Upper lobe of right lung (tissue), 1 donor: ENCODE measurements around the gene CDCP2. TPM values are rescaled to one million over a fixed set of nuclear protein-coding genes. Genes with fewer than 3 reads are reported as not detected.

Experiments used
- ATAC-seq: fragments of 200-7000 bp; cut with Tn5 transposase; one replicate; pipeline ENCODE4 v1.9.1; 2020; ENCODE audit warnings: mild to moderate bottlenecking, moderate library complexity
- DNase-seq: peaks from one replicate; pipeline ENCODE4 v3.0.0-alpha.2; 2020
- H3K27ac ChIP-seq: fragments of 200-600 bp; one replicate; pipeline ENCODE4 v1.8.0; 2022
- H3K27me3 ChIP-seq: fragments of 200-600 bp; one replicate; pipeline ENCODE4 v1.8.0; 2022; ENCODE audit warnings: mild to moderate bottlenecking
- H3K36me3 ChIP-seq: fragments of 200-600 bp; one replicate; pipeline ENCODE4 v1.8.0; 2022
- H3K4me1 ChIP-seq: fragments of 200-600 bp; one replicate; pipeline ENCODE4 v1.8.0; 2022
- H3K4me3 ChIP-seq: fragments of 200-600 bp; one replicate; pipeline ENCODE4 v1.8.0; 2022; ENCODE audit warnings: mild to moderate bottlenecking
- H3K9me3 ChIP-seq: fragments of 200-600 bp; one replicate; pipeline ENCODE4 v1.8.0; 2022
- intact Hi-C: fragments of 100-400 bp; cut with DNase I; formaldehyde crosslinking; loops from one replicate; pipeline ENCODE4 v1.11.0; 2022
- total RNA-seq: library from RNA; stranded (reverse); fragmentation: NEBNext Ultra II Directional; extraction: Animal tissue kit (Norgen Biotek cat#: 25700); gene quantifications from one replicate; pipeline ENCODE4 v1.2.1, GENCODE V29; 2021
- TF ChIP-seq, protein P1 (sequence below): fragments of 200-600 bp; IDR thresholded peaks from one replicate; pipeline ENCODE4 v1.8.0; 2022; ENCODE audit warnings: antibody characterized with exemption
- donor health status: DM: no; HTN: yes; CAD: no; lungs with severe emphysema.

Gene CDCP2
- total RNA-seq, 1 donor from 2014 or later, result 0.35 TPM

GRCh38 chr1:54127594-54128300 lies 25.1 kb downstream of the CDCP2 start:
- H3K27ac ChIP-seq, result no peak overlapping the region
- TF ChIP-seq, protein P1, sequence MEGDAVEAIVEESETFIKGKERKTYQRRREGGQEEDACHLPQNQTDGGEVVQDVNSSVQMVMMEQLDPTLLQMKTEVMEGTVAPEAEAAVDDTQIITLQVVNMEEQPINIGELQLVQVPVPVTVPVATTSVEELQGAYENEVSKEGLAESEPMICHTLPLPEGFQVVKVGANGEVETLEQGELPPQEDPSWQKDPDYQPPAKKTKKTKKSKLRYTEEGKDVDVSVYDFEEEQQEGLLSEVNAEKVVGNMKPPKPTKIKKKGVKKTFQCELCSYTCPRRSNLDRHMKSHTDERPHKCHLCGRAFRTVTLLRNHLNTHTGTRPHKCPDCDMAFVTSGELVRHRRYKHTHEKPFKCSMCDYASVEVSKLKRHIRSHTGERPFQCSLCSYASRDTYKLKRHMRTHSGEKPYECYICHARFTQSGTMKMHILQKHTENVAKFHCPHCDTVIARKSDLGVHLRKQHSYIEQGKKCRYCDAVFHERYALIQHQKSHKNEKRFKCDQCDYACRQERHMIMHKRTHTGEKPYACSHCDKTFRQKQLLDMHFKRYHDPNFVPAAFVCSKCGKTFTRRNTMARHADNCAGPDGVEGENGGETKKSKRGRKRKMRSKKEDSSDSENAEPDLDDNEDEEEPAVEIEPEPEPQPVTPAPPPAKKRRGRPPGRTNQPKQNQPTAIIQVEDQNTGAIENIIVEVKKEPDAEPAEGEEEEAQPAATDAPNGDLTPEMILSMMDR, result no peak
- ATAC-seq, result no peak
- intact Hi-C loops, result no loop called here
- no peaks in the 10 kb centered on the region for H3K9me3 ChIP-seq
- no peaks in the 10 kb centered on the region for H3K27me3 ChIP-seq
- DNase-seq, result no peak
- H3K36me3 ChIP-seq, result no peaks in the 10 kb centered on the region
- no peaks in the 10 kb centered on the region for H3K4me1 ChIP-seq
- no peak overlapping the region for H3K4me3 ChIP-seq

DNA sequence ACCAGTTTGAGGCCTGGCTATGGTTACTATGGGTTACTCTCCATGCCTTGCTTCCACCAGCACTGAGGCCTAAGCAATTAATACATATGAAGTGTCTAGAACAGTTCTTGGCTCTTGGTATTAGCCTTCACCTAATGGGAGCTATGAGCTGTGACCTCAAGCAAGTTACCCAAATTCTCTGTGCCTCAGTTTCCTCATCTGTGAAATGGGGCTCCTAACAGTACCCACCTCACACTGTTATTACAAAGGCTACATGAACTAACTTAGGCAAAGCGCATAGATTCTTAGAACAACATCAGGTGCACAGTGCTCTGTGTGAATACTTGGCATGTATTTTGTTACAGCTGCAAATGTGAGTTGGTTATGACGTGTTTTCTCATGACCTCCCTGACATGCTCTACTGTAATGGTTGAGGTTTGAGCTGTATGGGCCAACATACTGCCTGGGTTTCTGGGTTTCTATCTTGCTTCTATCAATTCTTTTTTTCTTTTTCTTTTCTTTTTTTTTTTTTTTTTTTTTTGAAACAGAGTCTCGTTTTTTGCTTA lies 26.5 kb downstream of the CDCP2 start:
- TF ChIP-seq, protein P1, result no peak
- ATAC-seq (no peak), DNase-seq (no peak)
- Histone ChIP-seq H3K36me3 (no peaks in the 10 kb centered on the region), H3K4me3 (no peak overlapping the region), H3K4me1 (peaks cover 2% of the 10 kb centered on the region), H3K27me3 (no peaks in the 10 kb centered on the region), H3K9me3 (no peaks in the 10 kb centered on the region), H3K27ac (no peak overlapping the region)
- intact Hi-C loops, result no loop called here

DNA sequence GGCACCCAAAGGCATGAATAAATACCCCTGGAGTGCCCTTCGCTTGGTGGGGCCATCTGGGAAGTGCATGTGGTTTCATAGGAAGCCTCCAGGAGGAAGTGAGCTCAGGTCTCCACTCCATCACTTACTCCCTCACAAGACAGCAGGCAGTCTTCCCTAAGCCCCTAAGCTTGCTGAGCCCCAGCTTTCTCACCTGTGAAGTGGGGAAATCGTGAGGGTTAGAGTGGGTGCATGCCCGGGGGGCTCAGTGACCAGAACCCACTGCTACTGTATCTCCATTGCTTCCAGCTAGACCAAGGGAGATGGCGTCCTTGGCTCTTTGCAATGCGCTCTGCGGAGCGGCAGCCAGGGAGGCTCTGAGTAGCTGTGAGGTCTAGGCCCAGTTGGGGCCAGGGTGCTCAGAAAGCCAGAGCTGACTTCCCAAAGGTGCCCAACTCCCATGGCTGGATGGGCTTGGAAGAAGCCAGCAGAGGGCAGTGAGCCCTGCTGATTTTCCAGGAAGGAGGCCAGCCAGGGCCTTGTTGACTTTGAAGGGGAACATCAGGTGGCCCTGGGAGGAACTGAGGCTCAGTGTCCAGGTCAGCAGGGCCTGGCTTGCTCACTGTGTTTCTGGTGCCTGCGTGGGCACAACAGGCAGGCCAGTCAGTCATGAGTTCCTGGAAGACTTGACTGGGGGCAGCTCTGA lies 27.3 kb downstream of the CDCP2 start:
- Histone ChIP-seq H3K27ac (no peak overlapping the region), H3K36me3 (no peaks in the 10 kb centered on the region), H3K4me3 (no peak overlapping the region), H3K27me3 (no peaks in the 10 kb centered on the region), H3K9me3 (no peaks in the 10 kb centered on the region), H3K4me1 (peaks cover 6% of the 10 kb centered on the region)
- ATAC-seq (no peak), DNase-seq (no peak)
- intact Hi-C loops, result no loop called here
- TF ChIP-seq, protein P1, result peak; percentile 22

GRCh38 chr1:54124906-54125305 lies 27.9 kb downstream of the CDCP2 start:
- intact Hi-C loops, result no loop called here
- no peak overlapping the region for H3K27ac ChIP-seq
- DNase-seq (peak; percentile 43), ATAC-seq (no peak)
- no peaks in the 10 kb centered on the region for H3K9me3 ChIP-seq
- TF ChIP-seq, protein P1, result no peak
- no peaks in the 10 kb centered on the region for H3K36me3 ChIP-seq
- H3K27me3 ChIP-seq, result no peaks in the 10 kb centered on the region
- H3K4me3 ChIP-seq, result no peak overlapping the region
- peaks cover 6% of the 10 kb centered on the region for H3K4me1 ChIP-seq

- intact Hi-C loops, result no loop called here
- TF ChIP-seq, protein P1, result no peak
- ATAC-seq (no peak), DNase-seq (peak; percentile 48)
- Histone ChIP-seq H3K4me3 (no peak overlapping the region), H3K27me3 (no peaks in the 10 kb centered on the region), H3K36me3 (no peaks in the 10 kb centered on the region), H3K27ac (no peak overlapping the region), H3K4me1 (peaks cover 6% of the 10 kb centered on the region), H3K9me3 (no peaks in the 10 kb centered on the region)
Observed at GRCh38 chr1:54124472-54124871, 28.3 kb downstream of the CDCP2 start.
